Activated naive CD4-positive, alpha-beta T cell treated with anti-CD3 and anti-CD28 coated beads, Interleukin-2, amount 10 ng/mL, durations not matched to agents 7 days and 5 days (primary cell): ENCODE measurements around the gene PELO.

Source experiments
- CTCF ChIA-PET: fragments of 350-600 bp; sonication (Branson Sonifier 250); formaldehyde crosslinking; loops from one replicate; lab custom pipeline; 2021; ENCODE audit warnings: antibody characterized with exemption; lab: Charles Lee
- DNase-seq: peaks from one replicate; pipeline ENCODE4 v3.0.0-alpha.2; 2020
- H3K27ac Mint-ChIP-seq: one replicate; pipeline ENCODE4 v1.8.0; 2021; ENCODE audit warnings: mild to moderate bottlenecking, moderate library complexity, mixed read lengths
- H3K27me3 Mint-ChIP-seq: one replicate; pipeline ENCODE4 v1.8.0; 2021; ENCODE audit warnings: mild to moderate bottlenecking, mixed read lengths
- H3K36me3 Mint-ChIP-seq: one replicate; pipeline ENCODE4 v1.8.0; 2021; ENCODE audit warnings: mixed read lengths
- H3K4me1 Mint-ChIP-seq: one replicate; pipeline ENCODE4 v1.8.0; 2021; ENCODE audit warnings: mixed read lengths
- H3K4me3 Mint-ChIP-seq: one replicate; pipeline ENCODE4 v1.8.0; 2021; ENCODE audit warnings: mild to moderate bottlenecking, moderate library complexity, mixed read lengths
- H3K9me3 Mint-ChIP-seq: one replicate; pipeline ENCODE4 v1.8.0; 2021; ENCODE audit warnings: mixed read lengths

PELO gene

DNA sequence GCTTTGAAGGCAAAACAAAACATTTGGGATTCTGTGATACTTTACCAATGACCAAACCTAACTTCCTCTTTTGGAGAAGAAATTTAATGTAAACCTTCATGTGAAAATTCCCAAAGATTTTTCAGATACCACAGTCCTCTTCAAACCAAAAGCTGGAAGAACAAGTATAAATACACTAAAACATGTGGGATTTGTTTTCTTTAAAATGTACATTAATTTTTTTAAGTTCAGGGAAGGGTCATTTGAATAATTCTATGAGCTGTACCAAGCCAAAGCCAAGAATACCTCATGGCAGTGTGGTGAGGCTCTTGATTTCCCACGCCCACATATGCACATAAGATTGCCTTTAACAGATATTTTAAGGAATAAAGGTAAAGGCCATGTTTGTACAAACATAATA, 28.4 kb upstream of the PELO start:
- H3K4me1 Mint-ChIP-seq, result no peaks in the 10 kb centered on the region
- no peaks in the 10 kb centered on the region for H3K36me3 Mint-ChIP-seq
- no peak overlapping the region for H3K27ac Mint-ChIP-seq
- peaks cover 2% of the 10 kb centered on the region for H3K9me3 Mint-ChIP-seq
- CTCF ChIA-PET, result interaction anchor here (1.3 kb wide), 1 partner anchor 14 kb away, joined by 3 read pairs; no protein-coding TSS in a partner anchor
- no peak for DNase-seq
- no peaks in the 10 kb centered on the region for H3K27me3 Mint-ChIP-seq
- no peak overlapping the region for H3K4me3 Mint-ChIP-seq

DNA sequence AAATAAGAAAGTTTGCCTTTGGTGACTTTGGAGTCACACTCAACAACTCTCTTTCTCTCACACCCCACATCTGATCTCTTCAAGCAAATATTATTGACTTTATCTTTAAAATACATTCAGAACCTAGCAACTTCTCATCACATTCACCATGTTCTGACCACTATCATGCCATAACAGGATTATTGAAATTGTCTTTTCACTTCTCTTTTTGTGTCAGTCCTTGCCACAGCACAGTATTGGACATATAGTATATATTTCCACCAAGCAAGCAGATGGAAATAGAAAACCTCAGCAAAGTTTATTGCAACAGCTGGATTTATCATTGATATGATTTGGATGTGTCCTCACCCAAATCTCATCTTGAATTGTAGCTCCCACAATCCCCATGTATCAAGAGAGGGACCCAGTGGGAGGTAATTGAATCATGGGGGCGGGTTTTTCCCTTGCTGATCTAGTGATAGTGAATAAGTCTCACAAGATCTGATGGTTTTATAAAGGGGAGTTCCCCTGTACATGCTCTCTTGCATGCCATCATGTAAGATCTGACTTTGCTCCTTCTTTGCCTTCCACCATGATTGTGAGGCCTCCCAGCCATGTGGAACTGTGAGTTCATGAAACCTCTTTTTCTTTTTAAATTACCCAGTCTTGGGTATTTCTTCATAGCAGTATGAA, 26.9 kb upstream of the PELO start:
- Mint-ChIP-seq H3K27ac (no peak overlapping the region), H3K4me1 (no peaks in the 10 kb centered on the region), H3K4me3 (no peak overlapping the region), H3K36me3 (no peaks in the 10 kb centered on the region), H3K9me3 (peaks cover 2% of the 10 kb centered on the region), H3K27me3 (no peaks in the 10 kb centered on the region)
- CTCF ChIA-PET, result no interaction called here
- DNase-seq, result no peak

GRCh38 chr5:52767217-52767743, 20.4 kb upstream of the PELO start:
- no peaks in the 10 kb centered on the region for H3K9me3 Mint-ChIP-seq
- peaks cover 4% of the 10 kb centered on the region for H3K36me3 Mint-ChIP-seq
- peaks cover 40% of the 10 kb centered on the region for H3K4me1 Mint-ChIP-seq
- CTCF ChIA-PET, result no interaction called here
- no peak for DNase-seq
- no peak overlapping the region for H3K4me3 Mint-ChIP-seq
- H3K27me3 Mint-ChIP-seq, result no peaks in the 10 kb centered on the region
- no peak overlapping the region for H3K27ac Mint-ChIP-seq

GRCh38 chr5:52767766-52768480, 19.8 kb upstream of the PELO start:
- DNase-seq, result no peak
- H3K4me1 Mint-ChIP-seq, result peaks cover 47% of the 10 kb centered on the region
- no peaks in the 10 kb centered on the region for H3K27me3 Mint-ChIP-seq
- no peak overlapping the region for H3K4me3 Mint-ChIP-seq
- H3K27ac Mint-ChIP-seq, result no peak overlapping the region
- no peaks in the 10 kb centered on the region for H3K9me3 Mint-ChIP-seq
- H3K36me3 Mint-ChIP-seq, result peaks cover 4% of the 10 kb centered on the region
- CTCF ChIA-PET, result no interaction called here

GRCh38 chr5:52769061-52769460, 18.7 kb upstream of the PELO start:
- CTCF ChIA-PET, result no interaction called here
- Mint-ChIP-seq H3K4me1 (peaks cover 56% of the 10 kb centered on the region), H3K9me3 (no peaks in the 10 kb centered on the region), H3K27ac (no peak overlapping the region), H3K4me3 (no peak overlapping the region), H3K36me3 (peaks cover 4% of the 10 kb centered on the region), H3K27me3 (no peaks in the 10 kb centered on the region)
- DNase-seq, result no peak

DNA sequence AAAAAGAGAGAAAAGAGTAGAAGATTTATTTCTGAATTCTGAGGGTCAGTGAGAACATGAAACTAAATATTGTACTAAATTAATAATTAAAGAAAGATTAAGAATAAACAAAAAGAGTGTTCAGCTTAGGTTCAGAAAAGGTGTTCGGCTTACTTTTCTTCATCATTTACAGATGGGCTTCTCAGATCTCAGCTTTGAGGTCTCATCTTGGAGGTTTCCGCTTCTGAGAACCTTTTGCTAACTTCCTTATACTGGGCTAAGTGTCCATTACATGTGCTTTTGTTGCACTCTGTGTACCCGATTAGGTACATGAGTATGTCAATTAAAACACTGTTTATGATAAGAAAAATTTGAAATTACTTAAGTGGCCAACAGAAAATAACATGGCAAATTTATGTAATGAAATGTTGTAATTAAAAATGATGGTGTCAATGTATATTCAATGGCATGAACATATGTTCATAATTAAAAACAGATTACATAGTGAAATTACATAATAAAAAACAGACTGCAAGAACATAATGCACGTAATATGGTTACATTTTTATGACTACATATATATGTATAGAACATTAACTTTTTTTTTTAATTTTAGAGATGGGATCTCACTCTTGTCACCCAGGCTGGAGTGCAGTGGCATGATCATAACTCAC, 17.3 kb upstream of the PELO start:
- CTCF ChIA-PET, result no interaction called here
- H3K4me1 Mint-ChIP-seq, result peaks cover 65% of the 10 kb centered on the region
- H3K36me3 Mint-ChIP-seq, result peaks cover 4% of the 10 kb centered on the region
- no peaks in the 10 kb centered on the region for H3K9me3 Mint-ChIP-seq
- H3K27me3 Mint-ChIP-seq, result no peaks in the 10 kb centered on the region
- H3K27ac Mint-ChIP-seq, result no peak overlapping the region
- no peak for DNase-seq
- H3K4me3 Mint-ChIP-seq, result no peak overlapping the region

GRCh38 chr5:52771343-52772039, 16.2 kb upstream of the PELO start:
- H3K4me1 Mint-ChIP-seq, result peaks cover 76% of the 10 kb centered on the region
- CTCF ChIA-PET, result no interaction called here
- H3K36me3 Mint-ChIP-seq, result peaks cover 6% of the 10 kb centered on the region
- H3K27me3 Mint-ChIP-seq, result no peaks in the 10 kb centered on the region
- peaks cover 2% of the 10 kb centered on the region for H3K9me3 Mint-ChIP-seq
- H3K4me3 Mint-ChIP-seq, result no peak overlapping the region
- DNase-seq, result peak; percentile 72
- peak overlapping the region; percentile 87 for H3K27ac Mint-ChIP-seq

DNA sequence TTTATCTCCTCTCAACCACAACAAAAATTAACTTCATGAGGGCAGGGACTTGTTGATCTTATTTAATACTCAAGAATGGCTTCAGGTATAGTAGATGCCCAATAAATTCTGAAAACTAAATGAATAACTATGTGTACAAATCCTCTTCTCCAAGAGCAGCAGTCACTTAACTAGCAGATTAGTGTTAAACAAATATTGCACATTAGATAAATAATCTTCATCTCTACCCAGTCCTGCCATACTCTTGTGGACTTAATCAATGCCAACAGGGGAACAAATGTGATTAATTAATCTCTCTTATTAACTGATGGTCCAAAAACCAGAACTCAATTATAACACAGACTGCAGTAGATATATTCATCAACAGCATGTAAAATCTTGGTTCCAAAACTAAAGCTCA, 15.0 kb upstream of the PELO start:
- Mint-ChIP-seq H3K4me3 (no peak overlapping the region), H3K36me3 (peaks cover 6% of the 10 kb centered on the region), H3K27ac (no peak overlapping the region), H3K4me1 (peaks cover 74% of the 10 kb centered on the region), H3K9me3 (peaks cover 2% of the 10 kb centered on the region), H3K27me3 (no peaks in the 10 kb centered on the region)
- CTCF ChIA-PET, result interaction anchor here (1.2 to 2.4 kb wide), 2 partner anchors 13 to 28 kb away, joined by 3 to 8 read pairs; no protein-coding TSS in a partner anchor
- no peak for DNase-seq

DNA sequence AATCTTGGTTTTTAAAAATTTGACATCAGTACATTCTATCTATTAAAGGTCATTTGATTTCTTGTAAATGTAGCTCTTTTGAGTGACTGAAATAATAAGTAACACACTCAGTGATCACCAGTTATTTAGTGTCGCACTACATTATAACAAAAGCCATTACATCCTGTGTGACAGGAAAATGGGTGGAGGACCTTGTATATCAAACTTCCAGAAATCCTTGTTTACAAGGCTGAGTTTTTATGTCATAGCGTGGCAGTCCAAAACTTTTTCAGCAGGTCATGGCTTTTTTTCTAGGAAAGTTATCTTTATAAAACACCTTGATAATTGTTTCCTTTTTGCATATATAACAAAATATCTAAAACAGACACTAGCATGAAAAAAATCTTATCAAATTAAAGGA, 14.4 kb upstream of the PELO start:
- Mint-ChIP-seq H3K4me3 (no peak overlapping the region), H3K27ac (no peak overlapping the region), H3K4me1 (peaks cover 67% of the 10 kb centered on the region), H3K9me3 (peaks cover 2% of the 10 kb centered on the region), H3K27me3 (no peaks in the 10 kb centered on the region), H3K36me3 (peaks cover 6% of the 10 kb centered on the region)
- DNase-seq, result no peak
- CTCF ChIA-PET, result interaction anchor here (1.2 to 2.4 kb wide), 2 partner anchors 14 to 27 kb away, joined by 3 to 8 read pairs; no protein-coding TSS in a partner anchor

DNA sequence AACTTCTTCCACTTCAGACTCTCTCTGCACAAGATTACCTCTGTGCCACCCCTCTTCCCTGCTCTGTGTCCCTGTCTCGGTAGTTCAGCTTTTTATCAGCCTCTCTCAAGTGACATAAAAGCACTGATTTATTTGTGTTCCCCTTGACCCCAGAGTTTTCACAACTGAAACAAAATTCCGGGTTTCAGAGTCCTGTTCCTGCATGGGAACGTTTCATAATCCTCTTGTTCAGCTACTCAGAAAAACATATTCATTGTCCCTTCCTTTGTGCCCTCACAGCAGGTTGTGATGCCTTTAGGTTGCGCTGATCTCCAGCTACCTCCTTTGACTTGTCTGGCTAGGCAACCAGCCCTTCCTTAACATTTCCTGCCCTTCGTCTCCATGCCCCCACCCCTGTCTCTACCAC, 13.7 kb upstream of the PELO start:
- Mint-ChIP-seq H3K4me1 (peaks cover 65% of the 10 kb centered on the region), H3K27ac (no peak overlapping the region)
- CTCF ChIA-PET, result interaction anchor here (0.5 to 2.4 kb wide), 3 partner anchors 14 to 101 kb away, joined by 3 to 8 read pairs (median 3); no protein-coding TSS in a partner anchor

GRCh38 chr5:52776116-52776515, 11.6 kb upstream of the PELO start:
- peaks cover 2% of the 10 kb centered on the region for H3K36me3 Mint-ChIP-seq
- H3K4me3 Mint-ChIP-seq, result no peak overlapping the region
- H3K27ac Mint-ChIP-seq, result peak overlapping the region; percentile 65
- H3K9me3 Mint-ChIP-seq, result peaks cover 2% of the 10 kb centered on the region
- CTCF ChIA-PET, result interaction anchor here (0.6 kb wide), 1 partner anchor 85 kb away, joined by 3 read pairs; no protein-coding TSS in a partner anchor
- H3K4me1 Mint-ChIP-seq, result peaks cover 51% of the 10 kb centered on the region
- DNase-seq, result peak; percentile 41
- peaks cover 2% of the 10 kb centered on the region for H3K27me3 Mint-ChIP-seq

More for the DNA sequence above, 13.7 kb upstream of the PELO start:
- no peak overlapping the region for H3K4me3 Mint-ChIP-seq
- H3K27me3 Mint-ChIP-seq, result no peaks in the 10 kb centered on the region
- no peak for DNase-seq
- H3K9me3 Mint-ChIP-seq, result peaks cover 2% of the 10 kb centered on the region
- H3K36me3 Mint-ChIP-seq, result peaks cover 6% of the 10 kb centered on the region

- CTCF ChIA-PET, result no interaction called here
- Mint-ChIP-seq H3K27me3 (peaks cover 4% of the 10 kb centered on the region), H3K4me3 (no peak overlapping the region), H3K36me3 (peaks cover 2% of the 10 kb centered on the region), H3K27ac (no peak overlapping the region), H3K4me1 (peaks cover 41% of the 10 kb centered on the region), H3K9me3 (peaks cover 2% of the 10 kb centered on the region)
- DNase-seq, result no peak
Observed at GRCh38 chr5:52777186-52777585, 10.5 kb upstream of the PELO start.

DNA sequence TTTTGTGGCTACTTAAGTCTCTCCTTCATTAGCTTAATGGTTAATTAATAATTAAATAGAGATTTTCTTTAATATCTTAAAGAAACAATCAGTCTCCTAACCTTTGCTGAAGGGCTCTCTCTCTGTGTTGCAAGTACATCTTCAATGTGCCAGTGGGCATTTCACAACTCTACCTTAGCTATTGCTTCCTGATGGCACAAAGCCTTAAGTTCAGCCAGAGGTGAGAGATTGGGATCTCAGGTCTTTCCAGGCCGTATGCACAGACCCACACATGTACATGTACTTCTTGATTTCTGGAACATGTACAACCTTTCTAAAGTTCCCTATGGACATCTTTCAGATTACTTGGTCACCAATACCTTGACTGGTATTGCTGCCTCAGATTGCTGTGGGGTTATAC, 8.9 kb upstream of the PELO start:
- H3K4me1 Mint-ChIP-seq, result peaks cover 29% of the 10 kb centered on the region
- H3K4me3 Mint-ChIP-seq, result no peak overlapping the region
- peaks cover 4% of the 10 kb centered on the region for H3K27me3 Mint-ChIP-seq
- CTCF ChIA-PET, result interaction anchor here (0.9 to 1.1 kb wide), 2 partner anchors 9 to 86 kb away, joined by 3 to 4 read pairs; partner anchors contain the start of genes ITGA1 and PELO
- H3K36me3 Mint-ChIP-seq, result peaks cover 2% of the 10 kb centered on the region
- DNase-seq, result no peak
- peaks cover 2% of the 10 kb centered on the region for H3K9me3 Mint-ChIP-seq
- H3K27ac Mint-ChIP-seq, result no peak overlapping the region
